NCI-H345 treated with DMSO at 0.1 percent for 48 hours (cell line): ENCODE measurements around the gene KIF25.

Experiments used
- DNase-seq: peaks from one replicate; lab custom pipeline; 2025; ENCODE audit not compliant: unreplicated experiment; lab: John Stamatoyannopoulos, UW

KIF25 gene

DNA sequence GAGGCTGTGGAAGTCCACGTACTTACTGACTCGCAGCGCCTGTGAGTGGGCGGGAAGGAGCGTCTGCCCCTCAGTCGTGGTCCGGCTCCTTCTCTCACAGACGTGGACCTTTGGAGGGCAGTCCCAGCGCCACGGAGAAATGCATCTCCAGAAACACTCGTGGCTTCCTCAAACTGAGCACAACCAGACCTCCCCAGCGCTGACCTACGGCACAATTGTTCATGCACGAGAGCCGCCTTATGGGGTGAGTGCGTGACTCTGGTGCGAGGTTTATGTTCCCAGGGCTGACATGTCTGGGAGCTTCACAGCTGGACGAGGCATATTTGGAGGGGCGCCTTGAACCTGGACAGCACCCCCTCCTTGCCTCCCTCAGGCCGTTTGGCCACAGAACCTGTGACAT, 51.8 kb downstream of the KIF25 start:
- no peak for DNase-seq

DNA sequence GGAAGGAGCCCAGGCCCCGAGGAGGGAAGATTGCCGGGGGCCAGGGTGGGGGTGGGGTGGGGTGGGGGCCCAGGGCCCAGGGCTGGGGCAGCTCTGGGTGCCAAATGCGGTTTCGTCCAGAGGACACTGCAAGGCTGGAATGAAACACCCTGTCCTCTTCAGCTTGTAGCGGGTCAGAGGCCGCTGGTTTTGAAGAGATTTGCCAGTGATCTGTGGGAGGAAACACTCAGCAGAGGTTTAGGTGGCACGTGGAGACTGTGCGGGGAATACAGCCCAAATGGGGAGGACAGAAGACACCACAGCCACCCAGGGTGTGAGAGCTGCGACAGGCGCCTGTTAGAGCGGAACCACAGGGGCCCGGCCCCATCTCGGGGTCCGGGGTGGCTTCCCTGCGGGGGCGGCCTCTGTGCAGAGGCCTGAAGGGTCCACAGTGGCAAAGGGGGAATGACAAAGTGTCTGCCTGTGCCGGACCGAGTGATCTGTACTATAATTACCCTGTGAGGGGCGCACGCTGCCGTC, 52.3 kb downstream of the KIF25 start:
- DNase-seq, result no peak

DNA sequence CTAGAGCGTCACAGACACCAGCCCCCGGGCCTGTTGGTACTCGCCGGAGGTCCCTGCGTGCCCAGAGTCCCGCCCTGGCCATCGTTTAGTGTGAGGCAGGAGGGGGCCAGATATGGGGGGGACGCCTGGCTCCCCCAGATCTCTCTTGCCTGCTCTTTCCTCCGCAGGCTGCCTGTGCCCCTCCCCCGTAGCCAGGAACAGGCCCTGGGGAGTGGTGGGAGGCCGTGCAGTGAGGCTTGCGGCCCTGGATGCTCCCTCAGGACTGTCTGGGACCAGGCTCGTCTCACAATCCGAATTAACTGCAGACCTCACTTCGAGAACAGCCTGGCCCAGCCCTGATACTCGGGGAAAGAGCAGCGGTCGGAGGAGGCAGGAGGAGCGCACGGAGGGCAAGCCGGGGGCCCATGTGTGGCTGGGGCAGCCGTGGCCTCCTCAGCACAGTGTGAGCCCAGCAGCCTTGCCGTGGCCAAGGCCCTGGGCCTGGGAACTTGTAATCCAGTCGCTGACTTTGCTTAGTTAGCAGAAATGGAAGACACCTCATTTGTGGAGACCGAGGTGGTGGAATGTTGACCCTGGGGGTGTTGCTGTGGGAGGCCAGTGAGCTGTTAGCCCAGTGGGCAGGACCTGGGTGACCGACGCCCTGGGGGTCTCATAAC, 52.9 kb downstream of the KIF25 start:
- DNase-seq, result no peak

DNA sequence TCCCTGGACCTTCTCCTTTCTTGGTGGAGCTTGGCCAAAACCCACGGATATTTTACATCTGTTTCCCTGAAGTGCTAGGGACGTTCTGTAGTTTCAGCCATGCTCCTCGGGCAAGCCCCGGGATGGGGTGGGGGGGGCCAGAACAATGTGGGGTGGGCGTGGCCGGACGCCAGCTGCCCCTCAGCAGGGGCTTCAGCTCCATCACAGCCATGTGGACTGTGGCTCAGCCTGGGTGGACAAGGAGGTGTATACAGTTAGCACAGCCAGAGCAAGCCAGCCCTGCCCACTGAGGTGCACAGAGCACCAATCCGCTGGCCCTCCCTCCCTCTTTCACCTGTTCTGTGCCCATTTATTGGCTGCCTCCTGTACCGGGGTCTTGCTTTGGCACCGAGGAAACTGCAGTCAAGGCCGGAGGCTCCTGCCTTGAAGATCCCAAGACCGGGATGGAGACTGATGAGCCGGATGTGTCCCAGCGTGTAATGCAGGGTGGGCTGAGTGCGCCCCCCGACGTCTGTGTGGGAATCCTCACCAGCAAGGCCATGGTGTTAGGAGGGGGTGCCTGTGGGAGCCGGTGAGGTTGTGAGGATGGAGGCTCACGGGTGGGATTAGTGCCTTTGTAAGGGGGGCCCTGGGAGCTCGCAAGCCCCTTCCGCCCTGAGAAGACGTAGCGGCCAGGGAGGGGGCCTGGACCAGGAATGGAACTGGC, 53.6 kb downstream of the KIF25 start:
- DNase-seq, result no peak

DNA sequence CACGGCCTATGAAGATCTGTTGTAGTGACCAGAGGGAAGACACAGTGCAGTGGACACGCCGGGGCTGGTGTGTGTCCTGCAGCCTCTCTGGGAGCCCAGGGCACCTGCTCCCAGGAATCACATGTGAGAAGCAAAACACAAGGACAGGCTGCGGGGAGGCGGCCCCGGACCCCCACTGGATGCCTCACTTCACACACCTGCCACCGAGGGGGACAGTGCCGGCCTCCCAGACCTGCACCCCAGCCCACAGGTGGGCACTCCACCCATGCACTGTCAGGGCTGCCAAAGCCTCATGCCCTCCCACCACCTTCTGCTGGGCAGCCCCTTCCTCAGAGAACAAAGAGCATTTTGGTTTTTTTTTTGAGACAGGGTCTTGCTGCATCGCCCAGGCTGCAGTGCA, 54.2 kb downstream of the KIF25 start:
- no peak for DNase-seq

DNA sequence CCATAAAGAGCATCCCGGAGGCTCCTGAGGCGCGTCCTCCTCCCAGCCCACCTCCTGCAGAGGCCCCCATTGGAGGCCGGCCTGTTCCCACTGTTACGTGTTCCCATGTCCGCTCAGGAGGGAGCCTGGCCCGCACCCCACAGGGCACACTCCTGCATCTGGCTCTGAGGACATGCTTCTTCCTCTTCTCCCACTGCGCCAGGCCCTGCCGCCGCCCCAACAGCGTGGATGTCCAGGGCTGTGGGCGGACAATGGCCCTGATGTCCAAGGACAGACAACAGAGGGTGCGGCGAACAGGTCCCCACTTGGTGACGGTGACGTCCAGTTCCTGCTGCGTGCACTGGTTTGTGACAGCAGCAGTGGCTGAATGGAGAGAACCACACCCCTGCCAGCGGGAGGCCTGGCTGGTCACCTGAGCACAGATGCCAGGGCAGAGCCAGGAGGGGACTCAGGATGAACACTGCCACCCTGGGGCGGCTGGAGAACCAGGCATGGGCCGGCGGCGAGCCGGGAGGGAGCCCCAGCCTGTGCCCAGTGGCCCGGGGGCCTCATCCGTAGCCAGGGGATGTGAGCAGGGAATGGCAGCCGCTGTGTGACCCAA, 54.9 kb downstream of the KIF25 start:
- DNase-seq, result no peak

DNA sequence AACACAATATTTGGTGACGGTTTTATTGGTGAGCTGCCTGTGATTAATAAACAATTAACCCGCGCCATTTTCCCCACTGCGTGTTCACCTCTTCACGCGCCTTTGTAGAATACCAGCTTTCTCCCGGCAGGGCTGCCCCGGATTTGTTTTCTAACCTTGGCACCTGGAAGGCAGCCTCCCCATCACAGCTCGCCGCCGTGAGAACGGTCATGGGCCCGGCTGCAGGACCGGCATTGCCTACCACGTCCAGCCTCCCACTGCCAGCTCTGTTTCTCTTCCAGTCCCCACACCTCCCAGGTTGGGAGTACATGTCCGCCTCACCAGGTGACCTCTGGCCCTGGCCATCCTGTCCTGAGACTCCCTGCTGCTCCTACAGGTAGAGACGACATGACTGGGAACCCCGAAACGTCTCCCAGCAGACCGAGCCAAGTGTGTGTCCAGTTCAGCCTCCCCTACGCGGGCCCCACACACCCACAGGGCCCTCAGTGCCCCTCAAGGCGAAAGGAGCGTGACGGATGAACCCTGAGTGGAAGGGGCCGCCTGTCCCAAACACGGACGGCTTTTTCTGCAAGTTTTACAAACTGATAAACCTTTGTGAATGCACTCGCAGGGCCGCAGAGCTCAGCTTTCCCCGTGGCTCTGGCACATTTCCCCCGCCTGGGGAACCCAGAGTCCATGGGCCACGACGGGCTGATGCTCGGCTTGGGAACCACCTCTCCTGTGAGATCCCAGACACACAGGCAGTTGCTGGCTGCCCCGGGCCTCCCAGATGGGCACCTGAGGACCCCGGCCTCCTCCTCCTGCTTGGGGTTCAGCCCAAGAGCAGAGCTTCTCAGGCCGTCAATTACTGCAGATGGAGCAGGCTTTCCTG, 55.9 kb downstream of the KIF25 start:
- DNase-seq, result no peak

DNA sequence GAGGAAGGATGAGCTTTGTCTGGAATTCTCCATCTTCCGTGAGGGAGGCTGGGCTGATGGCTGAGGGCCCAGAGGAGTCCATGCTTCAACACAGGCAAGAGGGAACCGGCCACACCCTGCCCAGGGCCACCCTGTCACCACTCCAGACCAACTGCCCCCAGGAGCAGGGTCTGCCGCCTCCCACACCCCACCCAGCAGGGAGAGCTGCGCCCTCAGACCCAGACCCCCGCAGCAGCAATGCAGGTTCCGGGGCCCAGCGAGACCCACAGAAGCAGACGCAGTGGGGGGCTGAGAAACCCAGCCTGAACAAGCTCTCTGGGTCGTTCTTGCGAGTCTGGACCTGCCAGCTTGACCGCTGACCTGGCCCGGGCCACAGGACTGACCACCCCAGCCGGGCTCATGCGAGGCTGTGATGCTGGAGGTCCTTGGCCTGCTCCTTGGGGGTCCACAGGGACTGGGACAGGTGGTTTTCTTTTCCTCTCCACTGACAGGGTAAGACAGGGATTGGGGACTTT, 56.5 kb downstream of the KIF25 start:
- no peak for DNase-seq

DNA sequence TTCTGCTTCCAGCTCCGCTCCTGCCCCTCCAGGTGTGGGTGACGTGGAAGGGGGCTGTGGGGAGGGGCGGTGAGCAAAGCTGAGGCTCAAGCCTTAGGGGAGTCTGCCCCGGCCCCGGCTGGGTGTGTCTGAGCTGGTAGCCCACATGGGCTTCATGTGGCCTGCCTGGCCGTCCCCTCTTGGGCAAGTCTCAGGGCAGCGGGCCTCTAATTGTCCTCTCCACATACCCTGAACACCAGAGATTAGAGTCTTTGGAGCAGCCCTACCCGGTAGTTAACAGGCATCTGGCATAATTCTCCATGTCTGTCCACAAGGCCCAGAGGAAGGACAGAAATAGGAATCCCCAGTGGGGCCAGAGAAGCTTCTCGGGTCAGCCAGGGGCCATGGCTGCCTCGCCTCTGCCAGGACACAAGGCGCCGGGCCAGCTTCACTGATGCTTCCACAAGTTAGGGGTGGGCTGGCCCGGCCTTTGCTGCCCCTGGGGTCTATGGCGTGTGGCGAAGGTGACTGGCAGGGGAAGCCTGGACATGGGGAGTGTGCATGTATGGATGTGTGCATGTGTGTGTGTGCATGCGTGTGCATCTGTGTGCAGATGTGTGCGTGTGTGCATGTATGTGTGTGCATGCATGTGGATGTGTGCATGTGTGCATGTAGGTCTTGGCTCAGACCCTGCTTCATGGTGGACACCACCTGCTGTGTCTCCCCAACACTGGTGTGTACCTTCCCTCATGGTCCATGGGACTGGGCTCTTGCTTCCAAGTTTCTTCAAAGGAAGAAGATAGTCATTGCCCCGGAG, 57.5 kb downstream of the KIF25 start:
- no peak for DNase-seq

DNA sequence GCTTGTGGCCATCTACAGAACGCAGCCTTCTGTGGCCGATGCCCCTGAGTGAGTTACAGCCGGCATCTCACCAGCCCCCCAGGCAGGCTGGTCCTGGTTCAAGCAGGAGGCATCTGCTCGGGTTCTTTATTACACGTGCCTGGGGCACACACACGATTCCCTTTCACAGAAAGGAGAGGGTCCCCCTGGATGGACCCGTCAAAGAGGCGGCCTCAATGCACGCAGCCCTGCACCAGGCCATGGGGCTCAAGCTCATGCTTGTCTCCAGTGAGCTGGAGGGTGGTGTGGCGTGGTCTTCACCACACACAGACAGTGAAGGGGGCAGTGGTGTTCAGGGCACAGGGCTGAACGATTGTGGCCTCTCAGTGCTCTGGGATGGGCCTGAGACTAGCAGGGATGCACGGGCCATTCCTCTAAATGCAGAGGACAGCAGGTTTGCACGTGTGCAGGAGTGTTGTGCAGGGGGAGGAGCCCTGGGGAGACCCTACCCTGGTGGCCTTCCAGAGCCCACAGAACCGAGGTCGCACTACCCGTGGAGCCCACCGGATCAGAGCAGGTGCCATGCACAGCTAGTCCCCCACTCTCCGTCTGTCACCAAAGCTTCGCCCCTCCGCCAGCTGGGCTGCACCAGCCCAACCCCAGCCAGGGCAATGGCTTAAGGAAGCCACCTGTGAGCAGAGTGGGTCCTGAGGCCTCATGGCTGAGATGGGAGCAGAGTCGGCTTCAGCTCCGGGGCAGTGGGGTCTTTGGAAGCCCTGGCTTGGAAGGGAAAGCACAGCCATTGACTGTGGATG, 58.4 kb downstream of the KIF25 start:
- no peak for DNase-seq

DNA sequence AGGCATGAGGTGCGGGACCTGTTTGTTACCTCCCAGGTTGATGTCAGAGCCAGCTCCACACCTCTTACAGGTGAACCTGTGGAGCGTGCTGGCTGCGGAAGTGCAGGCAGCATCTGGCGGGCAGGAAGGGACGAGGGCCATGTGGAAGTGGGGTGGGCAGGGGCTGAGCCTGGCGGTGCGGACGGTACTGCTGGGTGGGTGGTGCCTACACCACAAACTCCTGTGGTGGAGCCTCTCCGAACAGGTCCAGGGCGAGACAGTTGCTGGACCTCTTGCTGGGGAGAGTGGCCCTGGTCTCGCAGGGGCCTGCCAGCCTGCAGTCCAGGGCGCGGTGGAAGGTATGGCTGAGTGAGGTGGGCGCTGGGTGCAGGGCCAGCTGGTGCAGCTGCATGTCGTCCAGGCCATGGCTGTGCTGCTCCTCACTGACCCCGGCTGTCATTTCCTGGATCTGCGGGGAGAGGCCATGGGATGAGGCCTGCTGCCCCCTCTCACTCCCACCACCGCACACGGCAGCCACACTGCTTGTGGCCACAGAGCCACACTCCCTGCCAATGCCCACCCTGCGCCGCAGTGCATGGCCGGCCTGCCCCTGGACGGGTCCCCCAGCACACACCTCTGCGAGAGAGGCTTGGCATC, 59.5 kb downstream of the KIF25 start:
- no peak for DNase-seq

DNA sequence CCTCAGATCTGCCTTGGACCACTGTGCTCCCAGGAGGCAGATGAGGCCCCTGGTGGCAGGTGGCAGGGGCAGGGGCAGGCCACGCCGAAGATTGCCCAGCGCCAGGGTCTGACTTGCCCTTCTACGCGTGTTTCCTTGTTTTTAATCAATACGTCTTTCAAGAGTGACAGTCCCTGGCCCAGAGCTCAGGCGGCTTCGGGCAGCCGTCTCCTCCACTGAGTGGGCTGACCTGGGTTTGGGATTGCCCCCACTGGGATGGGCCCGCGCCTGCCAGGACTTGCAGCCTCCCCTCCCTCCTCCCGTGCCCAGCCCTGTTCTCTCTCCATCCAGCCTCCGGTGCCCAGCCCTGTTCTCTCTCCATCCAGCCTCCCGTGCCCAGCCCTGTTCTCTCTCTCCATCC, 60.4 kb downstream of the KIF25 start:
- no peak for DNase-seq

DNA sequence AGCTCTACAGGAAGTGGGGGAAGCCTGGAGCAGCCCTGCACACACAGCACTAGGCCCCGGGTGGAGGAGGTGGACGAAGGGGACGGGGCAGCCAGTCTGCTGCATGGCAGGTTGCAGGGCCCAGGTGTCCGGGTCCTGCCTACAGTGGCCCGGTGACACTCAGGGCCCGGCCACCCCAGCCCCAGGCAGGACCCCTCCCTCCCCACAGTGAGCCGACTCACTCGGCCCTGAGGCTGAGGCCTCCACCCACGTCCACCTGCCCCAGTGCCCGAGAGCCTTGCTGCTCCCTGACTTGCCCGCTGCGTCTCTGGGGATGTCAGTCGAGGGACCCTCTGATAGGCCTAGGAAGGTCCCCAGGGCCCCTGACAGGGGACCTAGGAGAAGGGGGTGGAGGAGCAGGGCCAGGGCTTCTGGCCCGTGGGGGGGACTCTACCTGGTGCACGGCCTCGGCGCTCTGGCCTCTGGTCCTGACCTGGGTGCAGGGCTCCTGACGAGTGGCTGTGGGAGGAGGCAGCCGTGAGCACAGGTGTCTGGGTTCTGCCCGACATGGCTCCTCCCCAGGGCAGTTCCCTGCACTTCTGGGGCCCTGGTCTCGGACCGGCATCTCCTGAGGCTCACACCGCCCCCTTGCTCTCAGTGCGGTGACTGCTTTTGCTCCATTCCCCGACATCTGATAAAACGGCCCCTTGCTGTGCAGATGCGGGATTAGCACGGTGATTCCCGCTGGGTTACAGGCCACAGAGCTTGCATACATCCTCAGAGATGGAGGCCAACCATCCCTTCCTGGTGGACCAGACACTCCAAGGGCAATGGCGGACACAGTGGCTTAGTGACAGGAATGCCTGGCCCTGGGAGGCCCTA, 61.5 kb downstream of the KIF25 start:
- DNase-seq, result no peak

DNA sequence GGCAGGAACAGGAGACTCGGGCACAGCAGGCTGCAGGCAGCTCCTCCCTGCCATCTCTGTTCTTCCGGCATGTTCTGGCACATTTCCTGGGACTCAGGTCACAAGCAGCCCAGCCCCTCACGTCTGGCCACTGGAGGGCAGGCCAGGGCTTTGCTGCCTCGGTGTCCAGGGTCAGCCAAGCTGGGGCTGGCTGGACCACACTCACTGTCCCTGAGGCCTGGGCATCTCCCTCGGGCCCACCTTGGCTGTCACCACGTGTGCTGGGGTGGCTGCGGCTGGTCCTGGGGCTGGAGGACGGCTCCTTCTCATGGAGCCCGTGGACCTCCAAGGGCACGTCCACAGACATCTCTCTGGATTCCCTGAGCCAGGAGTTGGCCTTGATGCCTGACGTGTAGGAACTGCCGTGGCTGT, 63.1 kb downstream of the KIF25 start:
- no peak for DNase-seq

DNA sequence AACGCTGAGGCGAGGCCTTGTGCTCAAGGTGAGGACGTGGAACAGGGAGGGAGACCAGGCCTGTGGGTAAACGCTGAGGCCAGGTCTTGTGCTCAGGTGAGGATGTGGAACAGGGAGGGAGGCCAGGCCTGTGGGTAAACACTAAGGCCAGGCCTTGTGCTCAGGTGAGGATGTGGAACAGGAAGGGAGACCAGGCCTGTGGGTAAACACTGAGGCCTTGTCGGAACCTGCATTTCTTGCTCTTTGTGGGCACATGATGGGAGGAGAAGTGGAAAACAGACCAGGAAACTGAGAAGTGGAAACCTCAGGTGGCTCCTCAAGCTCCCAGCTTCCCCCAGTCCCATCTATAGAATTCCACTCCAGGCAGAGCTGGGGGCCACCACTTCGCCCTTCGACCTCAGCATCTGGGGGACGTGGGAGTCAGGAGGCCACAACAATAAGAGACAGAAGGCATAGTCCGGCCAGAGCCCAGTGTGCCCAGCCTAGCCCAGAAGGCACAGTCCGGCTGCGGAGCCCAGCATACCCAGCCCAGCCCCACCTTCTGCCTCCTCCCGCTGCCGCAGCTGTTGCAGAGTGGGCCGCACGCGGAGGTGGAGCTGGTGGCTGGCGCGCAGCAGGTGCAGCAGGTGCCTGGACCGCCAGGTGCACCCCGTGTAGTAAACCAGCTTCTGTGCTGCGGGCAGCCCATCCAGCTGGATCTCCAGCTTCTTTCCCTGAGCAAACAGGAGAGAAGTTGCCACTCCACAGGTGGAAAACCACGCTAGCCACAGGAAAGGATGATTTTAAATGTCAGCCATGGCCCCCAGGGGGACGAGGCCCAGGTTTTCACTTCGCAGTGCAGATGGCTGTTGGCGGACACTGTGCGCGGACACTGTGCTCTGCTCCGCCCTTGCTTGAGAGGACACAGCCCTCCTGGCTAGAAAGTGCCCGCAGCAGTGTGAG, 64.1 kb downstream of the KIF25 start:
- peak; percentile 88 for DNase-seq

DNA sequence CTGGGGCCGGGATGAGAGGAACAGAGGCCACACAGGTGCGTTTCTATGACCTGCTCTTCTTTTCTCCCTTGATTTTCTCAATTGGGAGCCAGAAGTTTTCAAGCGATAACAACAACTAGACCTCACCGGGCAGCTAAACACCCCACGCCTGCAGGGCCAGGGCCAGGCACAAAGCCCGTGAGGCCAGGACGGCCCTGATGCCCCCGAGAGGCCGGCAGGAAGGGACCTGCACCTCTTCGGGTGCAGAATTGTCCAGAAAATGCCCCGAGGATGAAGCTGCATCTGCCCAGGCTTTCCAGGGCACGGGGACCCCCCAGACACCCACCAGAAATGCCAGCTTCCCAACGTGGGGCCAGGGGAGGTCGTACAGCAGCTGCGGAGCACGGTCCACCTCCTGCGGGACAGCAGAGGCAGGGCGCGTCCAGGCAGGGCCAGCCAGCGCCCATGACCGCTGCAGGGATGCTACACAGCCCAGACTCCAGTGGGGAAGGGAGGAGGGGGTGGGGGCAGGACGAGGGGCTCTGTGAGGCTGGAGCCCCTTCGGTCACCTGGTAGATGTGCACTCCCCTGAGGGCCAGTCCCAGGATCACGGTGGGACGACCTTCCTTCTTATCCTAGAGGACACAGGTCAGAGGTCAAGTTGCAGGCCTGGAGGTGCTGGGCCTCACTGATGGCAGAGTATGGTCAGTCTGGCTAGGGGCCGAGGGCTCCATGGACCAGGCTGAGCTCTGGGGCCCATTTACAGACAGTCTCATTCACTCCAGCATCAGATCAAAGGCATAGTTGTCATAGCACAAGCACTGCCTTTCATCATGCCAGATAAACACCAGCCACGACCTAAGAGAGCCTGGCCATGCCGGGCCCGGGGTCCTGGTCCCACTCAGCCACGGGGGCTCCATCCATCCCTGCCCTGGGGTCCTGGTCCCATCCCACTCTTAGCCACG, 65.1 kb downstream of the KIF25 start:
- no peak for DNase-seq
